Activated T-helper 1 cell treated with anti-CD3 and anti-CD28 coated beads, Interleukin-2, amount 50 U/mL, for 16 hours (primary cell): ENCODE results near the gene ANO3.

Experiments used
- DNase-seq, 2 donors: peaks; one replicate each; pipeline ENCODE4 v3.0.0-alpha.2; 2020; ENCODE audit warnings: low read depth in 1 of 2, low spot score in 1 of 2

The ANO3 gene

DNA sequence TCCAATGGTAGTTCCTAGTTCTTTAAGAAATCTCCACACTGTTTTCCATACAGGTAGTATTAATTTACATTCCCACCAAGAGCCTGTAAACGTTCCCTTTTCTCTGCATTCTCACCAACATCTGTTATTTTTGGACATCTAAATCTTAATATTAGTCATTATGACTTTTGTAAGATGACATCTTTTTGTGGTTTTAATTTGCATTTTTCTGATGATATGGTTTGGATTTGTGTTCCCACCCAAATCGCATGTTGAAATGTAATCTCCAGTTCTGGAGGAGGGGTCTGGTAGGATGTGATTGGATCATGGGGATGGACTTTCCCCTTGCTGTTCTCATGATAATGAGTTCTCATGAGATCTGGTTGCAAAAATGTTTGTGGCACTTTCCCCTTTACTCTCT is 151.2 kb downstream of the ANO3 start:
- DNase-seq = no peak

- DNase-seq = no peak
Observed at GRCh38 chr11:26490546-26490945, 158.6 kb downstream of the ANO3 start.

GRCh38 chr11:26493616-26494015 is 161.7 kb downstream of the ANO3 start:
- DNase-seq = no peak

- DNase-seq = no peak
Observed at GRCh38 chr11:26507229-26507628, 175.3 kb downstream of the ANO3 start.

- no peak for DNase-seq
Observed at GRCh38 chr11:26510164-26510563, 178.2 kb downstream of the ANO3 start.

DNA sequence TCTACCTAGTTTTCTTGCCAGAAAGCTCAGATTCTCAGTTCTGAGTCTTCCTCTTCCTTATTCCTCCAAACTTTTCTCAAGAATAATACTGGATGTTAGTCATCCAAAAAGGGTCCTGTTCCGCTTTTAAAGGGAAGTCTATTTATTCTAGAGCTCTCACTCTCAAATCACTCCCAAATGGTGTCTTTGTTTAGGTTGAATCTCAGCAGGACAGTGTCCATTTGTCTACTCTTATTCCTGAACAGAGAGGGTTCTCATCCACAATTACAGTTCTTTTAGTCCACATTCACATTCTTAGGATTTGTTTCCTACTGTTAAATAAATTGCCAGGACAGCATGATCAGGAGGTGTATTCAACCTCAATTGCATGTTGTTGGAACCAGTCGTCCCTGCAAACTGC is 178.8 kb downstream of the ANO3 start:
- no peak for DNase-seq

GRCh38 chr11:26512196-26512595 is 180.3 kb downstream of the ANO3 start:
- no peak for DNase-seq

GRCh38 chr11:26519469-26519868 is 187.5 kb downstream of the ANO3 start:
- no peak for DNase-seq

DNA sequence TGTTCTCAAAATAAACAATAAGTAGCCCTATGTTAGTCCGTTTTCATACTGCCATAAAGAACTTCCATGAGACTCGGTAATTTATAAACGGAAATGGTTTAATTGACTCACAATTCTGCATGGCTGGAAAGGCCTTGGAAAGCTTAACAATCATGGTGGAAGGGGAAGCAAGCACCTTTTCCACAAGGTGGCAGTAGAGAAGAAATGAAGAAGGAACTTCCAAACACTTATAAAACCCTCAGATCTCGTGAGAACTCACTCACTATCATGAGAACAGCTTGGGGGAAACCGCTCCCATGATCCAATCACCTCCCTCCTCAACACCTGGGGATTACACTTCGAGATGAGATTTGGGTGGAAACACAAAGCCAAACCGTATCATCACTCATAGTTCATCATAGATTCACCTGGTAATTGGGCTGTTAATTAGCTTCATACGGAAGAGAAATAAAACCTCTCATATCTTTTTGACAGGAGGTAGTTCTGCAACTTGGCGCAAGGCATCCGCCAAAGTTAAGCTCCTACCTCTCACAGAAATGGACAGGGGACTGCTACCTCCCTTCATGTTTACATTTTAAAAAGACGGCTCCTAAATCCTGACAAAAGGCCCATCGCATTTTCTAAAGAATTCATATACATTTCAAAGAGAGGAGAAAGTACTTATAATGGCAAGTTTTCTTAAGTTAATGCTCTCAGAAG is 191.1 kb downstream of the ANO3 start:
- no peak for DNase-seq

GRCh38 chr11:26527685-26528084 is 195.8 kb downstream of the ANO3 start:
- no peak for DNase-seq

- no peak for DNase-seq
Observed at GRCh38 chr11:26537341-26537740, 205.4 kb downstream of the ANO3 start.

- DNase-seq = no peak
Observed at GRCh38 chr11:26539517-26539916, 207.6 kb downstream of the ANO3 start.

DNA sequence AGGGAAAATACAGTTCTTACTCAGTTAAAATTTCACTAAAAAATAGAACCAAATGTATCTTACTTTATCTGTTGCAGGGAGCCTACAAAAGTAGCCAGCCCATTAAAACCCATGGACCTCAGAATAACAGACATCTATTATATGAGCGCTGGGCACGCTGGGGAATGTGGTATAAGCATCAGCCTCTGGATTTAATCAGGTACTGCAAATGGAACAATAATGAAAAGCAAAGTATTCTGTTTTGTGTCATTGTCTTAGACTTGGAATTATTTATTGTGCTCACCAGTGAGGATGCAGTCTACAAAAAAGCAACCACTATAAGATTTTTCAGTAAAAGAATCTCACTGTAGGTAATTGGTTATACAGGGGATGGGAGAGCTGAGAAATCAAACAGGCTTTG is 209.9 kb downstream of the ANO3 start:
- no peak for DNase-seq

DNA sequence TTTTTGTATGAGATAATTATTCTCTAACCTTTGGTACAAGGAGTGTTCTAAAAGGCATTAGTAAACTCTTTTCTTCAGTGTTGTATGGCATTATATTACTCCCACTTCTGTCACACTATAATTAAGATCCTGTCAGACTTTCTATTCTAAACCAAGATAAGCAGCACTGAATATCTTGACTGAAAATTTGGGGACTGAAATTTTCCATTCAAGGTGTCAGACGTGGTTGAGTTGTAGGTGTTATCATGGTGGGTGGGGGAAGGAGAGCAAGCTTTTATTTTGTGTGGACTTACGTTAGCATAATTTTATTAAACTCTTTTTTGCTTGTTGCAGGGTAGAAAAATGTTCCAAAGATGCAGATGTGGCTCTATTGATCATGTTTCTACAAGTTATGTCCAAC is 217.2 kb downstream of the ANO3 start:
- DNase-seq = no peak

DNA sequence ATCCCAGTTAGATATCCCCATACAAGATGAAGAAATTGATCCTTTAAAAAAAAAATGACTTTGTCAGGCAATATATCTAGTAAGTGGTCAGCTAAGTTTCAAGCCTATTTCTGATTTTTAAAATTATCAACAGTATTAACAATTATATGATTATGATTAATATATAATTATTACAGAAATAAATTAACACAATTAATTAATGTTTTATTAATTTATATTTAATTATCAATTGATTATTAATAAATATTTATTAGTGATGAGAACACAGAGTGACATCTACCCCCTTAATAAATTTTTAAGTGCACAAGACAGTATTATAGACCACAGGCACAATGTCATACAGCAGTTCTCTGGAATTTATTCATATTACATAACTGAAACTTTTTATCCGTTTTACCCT is 218.1 kb downstream of the ANO3 start:
- DNase-seq = no peak

DNA sequence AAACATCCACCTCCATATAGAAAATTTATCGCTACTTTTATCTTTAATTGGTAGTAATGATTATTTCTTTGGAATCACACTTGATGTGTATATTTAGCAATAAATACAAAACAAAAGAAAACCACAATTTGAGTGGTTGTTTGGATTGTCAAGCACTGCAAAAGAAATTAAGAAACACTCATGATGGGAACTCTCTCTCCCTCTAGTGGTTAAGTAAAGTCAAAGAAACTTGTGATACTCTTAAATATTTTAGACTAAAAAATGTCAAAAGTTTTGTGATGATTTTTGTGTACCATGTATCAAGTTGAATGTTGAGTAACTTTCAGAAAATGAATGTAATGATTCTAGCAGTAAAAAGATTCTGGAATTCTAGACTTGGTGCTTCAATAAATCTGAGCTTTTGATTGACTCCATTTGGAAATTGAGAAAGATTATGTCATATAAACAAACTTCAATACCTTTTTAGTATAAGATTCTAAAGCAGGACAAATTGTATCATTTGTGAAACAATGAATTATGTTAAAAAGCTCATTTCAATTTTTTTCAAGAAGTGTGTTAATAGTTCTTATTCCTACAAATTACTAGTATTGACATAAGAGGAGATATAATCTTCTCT is 219.4 kb downstream of the ANO3 start:
- no peak for DNase-seq

DNA sequence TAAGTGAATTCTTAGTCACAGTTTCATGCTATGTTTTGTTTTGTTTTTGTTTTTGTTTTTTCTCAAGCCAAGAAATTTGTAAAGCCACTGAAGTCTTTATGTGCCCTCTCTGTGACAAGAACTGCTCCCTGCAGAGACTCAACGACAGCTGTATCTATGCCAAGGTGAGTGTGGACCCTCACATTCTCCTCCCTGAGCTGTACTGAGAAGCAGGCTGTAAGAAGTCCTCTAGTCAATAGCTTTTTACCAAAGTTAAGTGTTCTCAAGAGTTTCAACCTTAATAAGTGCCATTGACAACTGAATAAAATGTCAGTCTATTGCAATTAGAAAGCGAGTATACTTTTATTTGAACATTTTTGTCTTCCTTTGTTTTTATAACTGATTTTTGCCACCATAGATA is 221.3 kb downstream of the ANO3 start:
- DNase-seq = no peak

- no peak for DNase-seq
Observed at GRCh38 chr11:26554455-26554854, 222.5 kb downstream of the ANO3 start.

GRCh38 chr11:26556582-26556981 is 224.7 kb downstream of the ANO3 start:
- DNase-seq = no peak

DNA sequence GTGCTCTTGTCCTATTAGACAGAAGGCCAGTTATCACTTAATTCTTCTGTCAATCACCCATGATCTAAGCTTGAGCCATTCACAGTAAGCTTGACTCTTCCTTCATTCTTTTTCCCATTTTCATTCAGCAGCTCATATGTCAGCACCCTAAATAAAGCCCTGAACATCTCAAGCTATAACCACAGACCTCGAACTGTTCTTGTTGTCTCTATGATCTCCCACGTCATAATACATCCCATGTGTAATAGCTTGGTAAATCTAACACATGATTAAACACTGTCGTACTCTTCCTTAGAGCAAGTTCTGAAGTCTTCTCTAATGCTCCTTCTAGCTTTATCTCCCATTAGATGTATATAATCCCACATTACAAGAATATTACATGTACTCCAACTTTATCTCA is 225.7 kb downstream of the ANO3 start:
- DNase-seq = no peak

- no peak for DNase-seq
Observed at GRCh38 chr11:26558190-26558589, 226.3 kb downstream of the ANO3 start.

GRCh38 chr11:26569646-26570045 is 237.7 kb downstream of the ANO3 start:
- DNase-seq = no peak
